ENCODE results near the gene DLK2.
A peak's percentile ranks its signal among the peaks of the same experiment; 100 is the strongest.
"Not testable (repeated sequence)": the region's sequence is repeated elsewhere in the genome, so short reads cannot be mapped to it uniquely, and the experiment has no call there.

DLK2 gene

GRCh38 chr6:43451939-43452338 lies 3.4 kb downstream of the DLK2 start:
- no peak for DNase-seq

GRCh38 chr6:43451348-43451747 lies 4.0 kb downstream of the DLK2 start:
- no peak for DNase-seq

- no peak for DNase-seq
Measured at GRCh38 chr6:43450699-43451131, 4.6 kb downstream of the DLK2 start.

- no peak for DNase-seq
Measured at GRCh38 chr6:43448916-43449315, 6.4 kb downstream of the DLK2 start.

GRCh38 chr6:43447604-43448003 lies 7.7 kb downstream of the DLK2 start:
- no peak for DNase-seq

- DNase-seq = no peak
Measured at GRCh38 chr6:43445576-43445975, 9.8 kb downstream of the DLK2 start.

- no peak for DNase-seq
Measured at GRCh38 chr6:43444582-43444981, 10.8 kb downstream of the DLK2 start.

- DNase-seq = no peak
Measured at GRCh38 chr6:43444036-43444435, 11.3 kb downstream of the DLK2 start.

GRCh38 chr6:43442935-43443334 lies 12.4 kb downstream of the DLK2 start:
- DNase-seq = no peak

GRCh38 chr6:43437700-43438099 lies 17.6 kb downstream of the DLK2 start:
- DNase-seq = no peak

- DNase-seq = no peak
Measured at GRCh38 chr6:43436577-43437282, 18.6 kb downstream of the DLK2 start.

GRCh38 chr6:43435682-43436437 lies 19.5 kb downstream of the DLK2 start:
- no peak for DNase-seq

- DNase-seq = no peak
Measured at GRCh38 chr6:43434943-43435342, 20.4 kb downstream of the DLK2 start.

- no peak for DNase-seq
Measured at GRCh38 chr6:43434001-43434840, 21.1 kb downstream of the DLK2 start.

GRCh38 chr6:43433148-43433547 lies 22.2 kb downstream of the DLK2 start:
- no peak for DNase-seq

- no peak for DNase-seq
Measured at GRCh38 chr6:43432009-43432945, 23.1 kb downstream of the DLK2 start.

GRCh38 chr6:43428874-43429273 lies 26.5 kb downstream of the DLK2 start:
- DNase-seq = no peak

- DNase-seq = no peak
Measured at GRCh38 chr6:43428112-43428570, 27.2 kb downstream of the DLK2 start.

- DNase-seq = peak; percentile 72
Measured at GRCh38 chr6:43427406-43428111, 27.8 kb downstream of the DLK2 start, which contains the start of gene ABCC10. TSS of gene ABCC10 (plus strand) at chr6:43427541. CDS start at chr6:43427979, 438 bp downstream.

GRCh38 chr6:43426928-43427405 lies 28.4 kb downstream of the DLK2 start:
- no peak for DNase-seq

- DNase-seq = not testable (repeated sequence)
Measured at GRCh38 chr6:43425083-43425482, 30.3 kb downstream of the DLK2 start.
